Middle frontal gyrus (tissue), 1 donor: ENCODE measurements around the gene ANKRD27.
"Not testable (repeated sequence)": the region's sequence is repeated elsewhere in the genome, so short reads cannot be mapped to it uniquely, and the experiment has no call there.

Experiments
- DNase-seq: peaks from one replicate; pipeline ENCODE4 v3.0.0-alpha.2; 2015; ENCODE audit warnings: low spot score; ENCODE audit errors: extremely low spot score

The ANKRD27 gene

DNA sequence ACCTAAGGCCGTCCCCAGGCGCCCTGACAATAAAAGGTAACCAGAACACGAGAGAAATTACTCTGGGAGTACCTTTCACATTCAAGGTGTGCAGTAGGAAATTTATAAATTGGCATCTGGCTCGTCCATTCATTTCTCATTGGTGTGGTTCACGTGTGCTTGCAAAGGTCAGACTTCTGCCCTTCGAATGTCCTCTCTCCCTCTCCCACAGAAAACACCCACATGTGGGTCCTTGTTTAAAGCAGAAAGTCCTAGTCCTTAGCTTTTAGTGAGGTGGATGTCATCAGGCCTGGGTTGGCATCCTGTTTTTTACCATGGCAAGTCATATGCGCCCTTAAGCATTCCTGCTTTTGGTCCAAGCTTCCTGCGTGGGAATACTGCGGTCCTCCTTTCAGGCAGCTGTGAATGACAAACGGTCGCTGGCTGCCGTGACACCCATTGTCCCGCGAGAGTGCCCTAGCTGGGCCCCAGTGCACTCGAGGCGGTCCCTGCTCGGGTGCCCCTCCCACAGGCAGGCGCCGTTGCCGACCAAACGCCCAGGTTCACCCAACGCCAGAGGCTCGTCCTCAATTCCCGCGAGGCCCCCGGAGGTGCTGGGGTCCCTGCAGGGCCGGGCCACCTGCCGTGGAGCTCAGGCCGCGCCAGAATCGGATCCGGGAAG is 16.4 kb upstream of the ANKRD27 start, which contains the start of gene NUDT19:
Gene NUDT19, plus strand, starts transcription at position 531 of the 661 bp plus-strand sequence. CDS start 140 bp downstream, outside the sequence.
- DNase-seq = peak; percentile 51

DNA sequence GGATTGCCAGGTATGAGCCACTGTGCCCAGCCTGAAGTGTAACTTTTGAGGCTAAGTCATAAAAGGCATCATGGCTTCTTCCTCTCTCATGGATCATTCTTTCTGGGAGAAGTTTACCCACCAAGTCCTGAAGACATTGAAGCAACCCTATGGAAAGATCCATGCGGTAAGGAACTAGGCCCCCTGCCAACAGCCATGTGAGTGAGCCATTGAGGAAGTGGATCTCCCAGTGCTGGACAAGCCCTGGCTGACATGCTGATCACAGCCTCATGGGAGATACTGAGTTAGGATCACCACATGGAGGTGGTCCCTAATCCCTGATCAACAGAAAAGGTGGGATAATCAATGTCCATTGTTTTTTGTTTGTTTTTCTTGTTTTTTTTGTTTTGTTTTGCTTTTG is 13.3 kb upstream of the ANKRD27 start:
- DNase-seq = no peak

DNA sequence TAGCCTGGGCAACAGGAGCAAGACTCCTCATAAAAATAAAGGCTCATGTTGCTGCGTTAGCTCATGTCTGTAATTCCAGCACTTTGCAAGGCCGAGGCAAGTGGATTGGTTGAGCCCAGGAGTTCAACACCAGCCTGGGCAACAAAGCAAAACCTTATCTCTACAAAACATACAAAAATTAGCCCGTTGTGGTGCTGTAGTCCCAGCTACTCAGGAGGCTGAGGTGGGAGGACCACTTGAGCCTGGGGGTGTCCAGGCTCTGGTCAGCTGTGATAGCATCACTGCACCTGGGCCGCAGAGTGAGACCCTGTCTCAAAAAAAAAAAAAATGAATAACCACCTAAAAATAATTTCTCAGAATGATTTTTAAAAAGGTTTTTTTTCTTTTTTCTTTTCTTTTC is 12.7 kb upstream of the ANKRD27 start:
- DNase-seq = no peak

GRCh38 chr19:32686847-32687475 is 12.0 kb upstream of the ANKRD27 start:
- DNase-seq = no peak

- no peak for DNase-seq
Observed at GRCh38 chr19:32682317-32682716, 7.3 kb upstream of the ANKRD27 start.

DNA sequence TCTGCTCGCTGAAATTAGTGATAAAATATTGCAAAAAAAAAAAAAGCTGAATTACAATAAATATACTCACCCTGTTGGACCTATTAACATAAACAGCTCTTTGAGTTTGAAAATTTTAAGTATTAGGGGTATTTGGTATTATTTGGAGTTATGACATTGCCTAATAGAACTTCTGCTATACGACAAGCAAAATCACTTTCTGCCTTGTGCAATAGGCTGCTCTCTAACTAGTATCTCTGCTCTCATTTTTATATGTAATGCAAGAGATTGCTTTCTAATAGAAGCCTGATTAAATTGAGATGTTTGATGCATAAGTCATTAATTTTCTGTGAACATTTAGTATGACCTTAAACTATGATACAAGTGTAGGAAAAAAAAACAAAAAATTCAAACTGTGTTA is 6.0 kb upstream of the ANKRD27 start:
- no peak for DNase-seq

DNA sequence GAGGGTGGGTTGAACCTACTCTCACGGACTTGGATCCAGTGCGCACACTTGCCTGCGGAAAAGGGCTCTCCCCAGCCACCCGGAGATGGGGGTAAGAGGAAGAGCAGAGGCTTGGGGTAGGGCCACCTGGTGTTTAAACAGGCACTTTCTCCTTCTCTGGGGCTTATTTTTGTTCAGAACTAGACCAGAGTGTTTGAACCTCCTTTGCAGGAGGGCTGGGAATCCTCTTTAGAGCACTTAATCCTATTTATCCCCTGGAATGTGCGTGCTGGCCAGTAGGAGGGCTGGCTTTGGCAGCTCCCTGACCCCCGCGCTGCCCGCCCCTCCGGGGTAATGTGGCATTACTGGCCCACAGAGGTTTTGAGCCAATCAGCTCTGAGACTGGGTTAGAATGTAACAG is 2.7 kb upstream of the ANKRD27 start:
- DNase-seq = no peak

DNA sequence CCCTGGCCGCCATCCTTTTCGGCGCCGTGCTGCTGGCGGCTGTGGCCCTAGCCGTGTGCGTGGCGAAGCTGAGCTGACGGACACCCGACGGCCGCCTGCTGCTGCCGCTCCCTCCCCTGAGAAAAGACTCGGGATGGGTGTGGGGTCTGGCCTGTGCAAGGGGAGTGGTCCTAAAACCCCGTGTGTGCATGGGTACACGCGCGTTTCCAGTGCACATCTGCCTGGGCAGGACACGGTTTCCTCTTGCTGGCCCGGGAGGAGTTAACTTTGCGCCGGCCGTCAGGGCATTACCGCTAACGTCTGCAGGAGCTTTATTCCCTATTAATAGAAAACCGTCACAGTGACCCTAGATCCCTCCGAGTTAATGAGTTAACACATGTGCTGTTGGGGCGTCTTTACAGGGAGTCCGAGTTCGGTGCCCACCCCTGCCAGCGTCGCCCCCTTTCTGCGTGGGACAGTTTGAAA is 1.9 kb upstream of the ANKRD27 start:
- DNase-seq = no peak

DNA sequence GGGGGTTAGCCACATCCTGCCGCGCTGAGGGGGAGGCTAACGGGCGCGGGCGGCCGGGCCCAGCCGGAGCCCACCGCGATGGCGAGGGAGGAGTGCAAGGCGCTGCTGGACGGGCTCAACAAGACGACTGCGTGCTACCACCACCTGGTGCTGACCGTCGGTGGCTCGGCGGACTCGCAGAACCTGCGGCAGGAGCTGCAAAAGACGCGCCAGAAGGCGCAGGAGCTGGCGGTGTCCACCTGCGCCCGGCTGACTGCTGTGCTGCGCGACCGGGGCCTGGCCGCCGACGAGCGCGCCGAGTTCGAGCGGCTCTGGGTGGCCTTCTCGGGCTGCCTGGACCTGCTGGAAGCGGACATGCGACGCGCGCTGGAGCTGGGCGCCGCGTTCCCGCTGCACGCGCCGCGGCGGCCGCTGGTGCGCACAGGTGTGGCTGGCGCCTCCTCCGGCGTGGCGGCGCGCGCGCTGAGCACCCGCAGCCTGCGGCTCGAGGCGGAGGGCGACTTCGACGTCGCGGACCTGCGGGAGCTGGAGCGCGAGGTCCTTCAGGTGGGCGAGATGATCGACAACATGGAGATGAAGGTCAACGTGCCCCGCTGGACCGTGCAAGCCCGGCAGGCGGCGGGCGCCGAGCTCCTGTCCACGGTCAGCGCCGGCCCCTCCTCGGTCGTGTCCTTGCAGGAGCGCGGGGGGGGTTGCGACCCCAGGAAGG is 1.4 kb upstream of the ANKRD27 start:
- no peak for DNase-seq

DNA sequence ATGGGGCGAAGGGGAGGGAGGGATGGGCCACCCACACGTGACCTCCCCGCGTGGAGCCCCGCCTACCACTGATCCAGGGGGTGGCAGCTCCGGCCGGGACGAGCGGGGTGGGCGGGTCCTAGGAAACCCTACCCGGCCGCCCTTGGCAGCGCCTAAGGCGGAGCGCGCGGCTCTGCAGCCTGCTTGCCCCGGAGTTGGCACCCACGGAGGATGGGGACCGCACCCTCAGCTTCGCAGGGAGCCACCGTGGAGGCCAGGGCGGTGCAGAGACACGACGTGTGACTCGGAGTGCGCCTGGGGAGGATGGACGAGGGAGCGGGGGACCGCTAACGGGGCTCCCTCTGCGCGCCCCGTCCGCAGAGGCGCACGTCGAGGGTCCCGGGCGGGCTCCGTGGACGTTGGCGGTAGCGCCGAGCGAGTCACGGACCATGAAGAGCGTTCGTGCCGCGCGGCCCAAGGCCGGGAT is 773 bp upstream of the ANKRD27 start, which contains the start of gene RGS9BP:
Gene RGS9BP, plus strand, starts transcription at position 129 of the 466 bp plus-strand sequence. CDS start 416 bp downstream, outside the sequence.
- peak; percentile 16 for DNase-seq

- no peak for DNase-seq
Observed at GRCh38 chr19:32674153-32674930, 638 bp downstream of the ANKRD27 start.

DNA sequence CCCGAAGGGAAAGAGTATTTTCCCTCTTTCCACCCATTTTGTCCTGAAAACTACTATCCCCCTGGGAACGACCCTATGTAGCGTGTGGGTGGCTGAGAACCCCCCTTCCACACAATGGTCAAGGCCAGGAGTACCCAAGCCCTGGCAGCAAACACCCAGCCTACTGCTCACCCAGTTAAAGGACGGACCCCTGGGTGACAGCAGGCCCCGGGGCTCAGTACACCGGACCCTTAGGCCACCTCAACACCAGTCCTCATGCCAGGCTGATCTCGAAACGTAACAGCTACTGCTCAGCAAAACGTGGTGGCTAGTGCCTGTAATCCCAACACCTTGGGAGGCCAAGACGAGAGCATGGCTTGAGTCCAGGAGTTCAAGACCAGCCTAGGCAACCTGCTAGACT is 1.4 kb downstream of the ANKRD27 start:
- DNase-seq = no peak

- DNase-seq = no peak
Observed at GRCh38 chr19:32672841-32673240, 2.1 kb downstream of the ANKRD27 start.

GRCh38 chr19:32671883-32672593 is 2.9 kb downstream of the ANKRD27 start:
- no peak for DNase-seq

GRCh38 chr19:32669310-32669709 is 5.7 kb downstream of the ANKRD27 start:
- peak; percentile 33 for DNase-seq

DNA sequence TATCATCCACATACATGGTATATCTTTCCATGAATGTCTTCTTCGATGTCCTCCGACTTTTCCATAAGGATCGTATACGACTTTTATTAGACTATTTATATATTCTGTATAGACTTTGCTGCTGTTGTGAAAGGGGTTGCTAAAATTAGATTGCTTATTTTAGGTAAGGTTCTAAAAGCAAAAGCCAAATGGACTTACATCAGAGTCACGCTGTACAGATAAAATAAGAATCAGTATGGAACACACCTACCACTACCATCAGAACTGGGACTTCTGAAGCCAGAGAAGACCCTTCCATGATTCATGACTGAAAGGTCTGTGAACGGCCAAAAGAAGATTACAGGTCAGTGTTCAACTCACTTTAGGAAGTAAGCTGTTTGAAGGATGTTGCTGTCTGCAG is 8.9 kb downstream of the ANKRD27 start:
- DNase-seq = no peak

GRCh38 chr19:32662186-32662585 is 12.8 kb downstream of the ANKRD27 start:
- no peak for DNase-seq

DNA sequence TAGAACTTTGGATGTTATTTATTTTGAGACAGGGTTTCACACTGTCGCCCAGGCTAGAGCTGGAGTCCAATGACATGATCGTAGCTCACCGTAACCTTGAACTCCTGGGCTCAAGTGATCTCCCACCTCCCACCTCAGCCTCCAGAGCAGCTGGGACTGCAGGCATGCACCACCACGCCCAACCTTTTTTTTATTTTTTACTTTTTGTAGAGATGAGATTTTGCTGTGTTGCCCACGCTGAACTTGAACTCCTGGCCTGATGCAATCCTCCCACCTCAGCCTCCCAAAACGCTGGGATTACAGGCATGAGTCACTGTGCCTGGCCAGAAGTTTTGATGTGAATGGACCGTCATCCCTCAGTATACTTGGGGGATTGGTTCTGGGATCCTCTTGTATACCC is 13.7 kb downstream of the ANKRD27 start:
- peak; percentile 38 for DNase-seq

GRCh38 chr19:32658527-32658926 is 16.5 kb downstream of the ANKRD27 start:
- DNase-seq = no peak

DNA sequence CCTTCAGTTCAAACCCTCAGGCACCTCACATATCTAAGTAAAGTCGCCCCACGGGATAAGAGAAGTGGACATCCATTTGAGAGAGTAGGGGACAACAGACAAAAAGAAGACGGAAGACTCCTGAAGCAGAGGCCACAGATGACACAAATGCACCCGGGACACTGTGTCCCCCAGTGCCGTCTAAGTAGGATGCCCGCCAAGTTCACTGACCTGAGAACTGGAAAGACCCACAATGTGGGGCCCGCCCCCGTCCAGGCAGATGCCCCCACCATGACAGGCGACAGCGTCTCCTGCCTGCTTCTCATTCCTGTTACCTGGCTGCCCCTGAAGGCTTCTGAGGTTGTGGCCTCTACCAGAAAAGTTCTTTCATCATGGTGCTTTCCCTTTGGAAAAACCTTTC is 16.9 kb downstream of the ANKRD27 start:
- DNase-seq = no peak

DNA sequence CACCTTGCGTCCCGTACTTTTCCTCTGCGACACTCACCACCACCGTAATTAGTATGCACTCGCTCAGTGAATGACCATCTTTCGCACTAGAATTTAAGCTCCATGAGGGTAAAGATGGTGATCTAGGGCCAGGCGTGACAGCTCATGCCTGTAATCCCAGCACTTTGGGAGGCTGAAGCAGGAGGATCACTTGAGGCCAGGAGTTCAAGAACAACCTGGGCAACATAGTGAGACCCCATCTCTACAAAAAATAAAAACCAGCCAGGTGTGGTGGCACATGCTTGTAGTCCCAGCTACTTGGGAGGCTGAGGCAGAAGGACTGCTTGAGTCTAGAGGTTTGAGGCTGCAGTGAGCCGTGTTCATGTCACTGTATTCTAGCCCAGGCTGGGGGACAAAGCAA is 18.6 kb downstream of the ANKRD27 start:
- DNase-seq = not testable (repeated sequence)
